NCI-H69 (cell line): ENCODE measurements around the gene KCMF1.

Source experiments
- DNase-seq: peaks from one replicate; lab custom pipeline; 2025; lab: John Stamatoyannopoulos, UW

Gene KCMF1

DNA sequence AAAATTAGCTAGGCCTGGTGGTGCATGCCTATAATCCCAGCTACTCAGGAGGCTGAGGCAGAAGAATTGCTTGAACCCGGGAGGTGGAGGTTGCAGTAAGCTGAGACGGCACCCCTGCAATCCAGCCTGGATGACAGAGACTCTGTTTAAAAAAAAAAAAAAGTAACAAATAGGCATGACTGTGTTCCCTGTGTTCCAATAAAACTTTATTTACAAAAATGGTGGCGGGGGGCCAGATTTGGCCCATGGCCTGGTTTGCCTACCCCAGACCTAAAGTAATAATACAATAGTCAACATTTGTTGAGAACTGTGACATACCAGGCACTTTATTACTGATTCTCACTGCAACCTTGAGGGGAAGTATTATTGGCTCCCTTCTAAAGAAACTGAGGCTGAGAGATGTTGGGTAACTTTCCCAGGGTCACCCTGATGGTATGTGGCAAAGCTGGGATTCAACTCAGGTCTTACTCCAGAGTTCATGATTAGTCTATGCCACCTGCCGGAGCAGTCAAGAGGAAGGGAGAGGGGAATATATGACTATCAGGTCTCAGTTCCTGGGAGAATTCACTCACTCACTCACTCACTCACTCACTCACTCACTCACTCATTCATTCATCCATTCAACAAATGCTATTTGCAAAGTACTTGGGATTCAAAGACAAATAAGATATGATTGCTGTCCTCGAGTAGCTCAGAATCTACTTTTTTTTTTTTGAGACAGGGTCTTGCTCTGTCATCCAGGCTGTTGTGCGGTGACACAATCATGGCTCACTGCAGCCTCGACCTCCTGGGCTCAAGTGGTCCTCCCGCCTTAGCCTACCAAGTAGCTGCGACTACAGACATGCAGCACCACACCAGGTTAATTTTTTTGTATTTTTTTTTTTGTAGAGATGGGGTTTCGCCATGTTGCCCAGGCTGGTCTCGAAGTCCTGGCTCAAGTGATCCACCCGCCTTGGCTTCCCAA is 14.3 kb upstream of the KCMF1 start:
- no peak for DNase-seq

DNA sequence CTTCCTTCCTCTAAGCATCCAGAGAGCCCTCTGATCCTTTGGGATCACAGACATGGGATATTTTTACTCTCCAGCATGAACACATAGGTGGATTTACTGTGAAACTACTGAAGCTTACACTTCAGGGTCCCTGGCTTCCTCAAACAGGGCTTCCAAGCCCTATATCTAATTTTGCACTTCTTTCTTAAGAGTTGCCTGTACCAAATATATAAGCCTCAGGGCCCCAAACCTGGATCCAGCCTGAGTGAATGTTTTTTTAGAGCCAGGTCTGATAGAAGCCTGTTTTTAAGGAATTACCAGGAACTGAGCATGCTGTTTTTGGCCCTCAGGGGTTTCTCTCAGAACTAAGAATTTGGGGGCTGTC is 13.2 kb upstream of the KCMF1 start:
- DNase-seq: no peak

DNA sequence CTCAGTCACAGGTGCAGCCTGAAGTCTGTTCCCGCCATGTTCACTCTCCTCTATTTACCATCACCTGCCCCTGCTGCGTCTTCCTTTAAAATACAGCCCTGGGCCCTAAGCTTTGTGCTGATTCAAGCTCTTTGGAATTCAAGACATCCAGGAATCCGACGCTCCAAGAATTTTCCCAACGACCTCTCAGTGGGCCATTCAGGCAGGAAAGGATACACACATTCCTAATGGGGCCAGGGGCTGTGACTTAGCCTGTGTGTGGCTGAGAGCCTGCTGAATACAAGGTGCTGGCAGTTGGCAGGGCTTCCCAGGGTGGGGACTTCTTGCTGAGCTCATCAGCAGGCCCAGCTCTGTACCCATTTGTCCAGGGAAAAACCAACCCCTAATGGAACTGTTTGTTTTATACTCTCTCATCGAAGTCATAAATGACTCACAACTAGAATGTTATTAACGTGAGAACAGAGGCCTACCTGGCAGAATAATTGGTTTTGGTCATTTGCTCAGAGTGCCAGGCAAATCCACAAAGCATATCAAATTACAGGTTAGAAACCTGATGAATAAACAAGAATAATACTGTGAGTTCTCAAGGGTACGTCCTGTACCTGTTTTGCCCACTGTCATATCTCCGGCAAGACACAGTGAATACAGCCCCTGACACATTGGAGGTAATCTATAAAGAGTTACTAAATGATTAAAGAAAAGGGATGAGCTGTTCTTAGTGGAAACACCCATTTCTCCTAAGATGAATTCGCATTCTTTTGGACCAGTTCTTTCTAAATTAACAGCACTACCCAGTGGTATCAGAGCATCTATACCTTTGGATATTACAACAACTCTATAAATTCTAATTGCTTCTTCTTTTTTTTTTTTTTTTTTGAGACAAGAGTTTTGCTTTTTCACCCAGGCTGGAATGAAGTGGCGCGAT is 12.6 kb upstream of the KCMF1 start:
- DNase-seq: peak; percentile 92

DNA sequence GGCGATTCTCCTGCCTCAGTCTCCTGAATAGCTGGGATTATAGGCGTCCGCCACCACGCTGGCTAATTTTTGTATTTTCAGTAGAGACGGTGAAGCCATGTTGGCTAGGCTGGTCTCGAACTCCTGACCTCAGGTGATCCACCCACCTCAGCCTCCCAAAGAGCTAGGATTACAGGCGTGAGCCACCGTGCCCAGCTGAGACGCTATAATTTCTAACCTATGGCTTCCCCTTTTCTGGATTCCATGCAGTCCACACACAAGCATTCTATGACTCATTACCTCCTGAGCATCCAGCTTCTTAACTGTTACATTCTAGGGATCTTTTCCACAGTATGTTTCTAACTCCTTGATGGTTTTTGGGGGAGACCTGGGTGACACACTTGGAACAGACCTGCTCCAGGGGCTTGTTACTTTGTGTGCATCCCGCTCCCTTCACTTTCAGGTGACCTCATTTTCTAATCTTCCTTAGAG is 11.8 kb upstream of the KCMF1 start:
- peak; percentile 53 for DNase-seq

DNA sequence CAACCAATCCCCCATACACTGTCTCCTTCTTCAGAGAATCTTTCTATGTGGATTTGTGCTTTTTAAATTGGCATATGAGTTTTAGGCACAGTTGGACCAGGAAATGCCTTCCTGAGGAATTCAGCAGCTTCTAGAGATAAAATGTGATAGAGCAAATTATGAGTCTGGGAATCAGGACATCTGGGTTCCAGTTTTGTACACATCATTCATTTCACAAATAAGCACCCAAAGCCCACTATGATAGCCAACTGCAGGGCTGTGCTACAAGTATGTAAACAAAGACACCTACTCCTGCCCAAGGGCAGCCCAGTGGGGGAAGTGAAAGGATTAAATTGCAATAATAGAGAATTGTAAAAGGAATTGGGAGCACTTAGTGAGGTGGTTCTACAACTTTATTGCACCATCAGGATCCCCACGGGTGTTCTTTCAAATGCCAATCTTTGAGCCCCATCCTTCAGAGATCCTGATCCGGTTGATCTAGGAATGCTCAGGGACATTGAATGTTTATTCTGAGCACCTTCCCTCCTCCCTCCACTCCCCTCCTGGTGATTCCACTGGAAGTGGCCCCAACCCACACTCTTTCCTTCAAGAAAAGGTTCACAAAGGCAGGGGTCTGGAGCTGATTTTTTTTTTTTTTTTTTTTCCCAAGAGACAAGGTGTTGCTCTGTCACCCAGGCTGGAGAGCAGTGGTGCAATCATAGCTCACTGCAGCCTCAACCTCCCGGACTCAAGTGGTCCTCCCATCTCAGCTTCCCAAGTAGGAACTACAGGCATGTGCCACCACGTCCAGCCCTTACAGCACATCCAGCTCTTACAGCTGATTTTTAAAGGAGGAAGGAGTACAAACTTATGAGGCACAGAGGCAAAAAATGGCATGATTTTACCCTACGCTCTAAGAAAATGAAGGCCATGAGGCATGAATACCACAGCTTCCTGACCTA is 11.1 kb upstream of the KCMF1 start:
- DNase-seq: peak; percentile 82

DNA sequence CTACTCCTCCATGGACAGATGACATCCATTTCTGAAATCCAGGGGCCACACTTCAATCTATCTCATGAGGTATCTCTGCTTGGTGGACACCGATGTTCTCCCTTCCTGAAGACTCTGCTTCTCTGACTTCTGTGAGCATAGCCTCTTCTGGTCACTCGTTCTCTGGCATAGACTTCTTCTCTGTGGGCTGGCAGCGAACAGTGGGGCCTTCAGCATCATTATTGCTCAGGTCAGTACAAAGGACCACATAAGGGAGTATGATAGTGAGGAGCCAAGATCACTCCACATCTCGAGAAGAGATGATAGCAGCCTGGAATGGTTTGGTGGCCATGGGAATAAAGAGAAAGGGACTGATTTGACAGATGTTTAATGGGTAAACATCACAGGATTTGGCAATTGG is 8.0 kb upstream of the KCMF1 start:
- no peak for DNase-seq

DNA sequence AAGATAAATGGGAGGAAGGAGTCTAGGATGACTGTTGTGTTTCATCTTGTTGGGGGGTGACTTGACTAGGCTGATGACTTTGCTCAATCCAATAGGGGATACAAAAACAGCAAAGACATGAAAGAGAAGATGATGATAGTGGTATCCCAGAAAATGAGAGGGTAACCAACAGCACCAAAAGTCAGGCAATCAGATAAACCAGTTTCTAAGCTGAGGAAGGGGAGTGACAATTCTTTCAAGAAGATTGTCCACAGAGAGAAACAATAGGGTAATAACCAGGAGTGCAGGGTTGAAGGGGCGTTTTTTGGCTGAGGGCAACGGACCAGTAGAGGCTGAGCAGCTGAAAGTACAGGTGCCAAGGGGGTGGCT is 7.7 kb upstream of the KCMF1 start:
- DNase-seq: no peak

DNA sequence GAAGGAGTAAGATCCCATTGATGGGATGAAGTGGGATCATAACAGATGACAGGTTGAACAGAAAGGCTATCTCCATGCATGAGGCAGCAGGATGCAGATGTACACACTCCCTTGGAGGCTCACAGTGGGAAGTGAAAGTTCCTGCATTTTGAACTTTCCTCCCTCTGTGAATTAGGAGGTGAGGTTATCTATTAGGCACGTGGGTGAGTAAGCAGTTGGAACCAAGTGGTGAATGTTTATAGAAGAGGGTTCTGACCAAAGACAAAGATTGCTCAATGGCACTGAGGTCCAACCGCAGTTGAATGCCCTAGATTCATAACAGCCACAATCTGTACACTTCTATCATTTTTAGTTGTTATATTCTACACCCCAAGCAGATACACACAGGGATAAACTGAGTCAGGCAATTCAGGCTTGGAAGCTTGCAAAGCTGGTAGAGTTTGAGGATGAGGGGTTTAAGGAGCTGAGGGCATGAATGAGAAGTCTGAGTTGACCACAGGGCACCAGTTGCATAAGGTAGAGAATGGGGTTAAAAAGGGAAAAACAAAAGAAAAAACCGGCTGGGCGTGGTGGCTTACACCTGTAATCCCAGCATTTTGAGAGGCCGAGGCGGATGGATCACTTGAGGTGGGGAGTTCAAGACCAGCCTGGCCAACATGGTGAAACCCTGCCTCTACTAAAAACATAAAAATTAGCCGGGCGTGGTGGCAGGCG is 7.1 kb upstream of the KCMF1 start:
- no peak for DNase-seq

DNA sequence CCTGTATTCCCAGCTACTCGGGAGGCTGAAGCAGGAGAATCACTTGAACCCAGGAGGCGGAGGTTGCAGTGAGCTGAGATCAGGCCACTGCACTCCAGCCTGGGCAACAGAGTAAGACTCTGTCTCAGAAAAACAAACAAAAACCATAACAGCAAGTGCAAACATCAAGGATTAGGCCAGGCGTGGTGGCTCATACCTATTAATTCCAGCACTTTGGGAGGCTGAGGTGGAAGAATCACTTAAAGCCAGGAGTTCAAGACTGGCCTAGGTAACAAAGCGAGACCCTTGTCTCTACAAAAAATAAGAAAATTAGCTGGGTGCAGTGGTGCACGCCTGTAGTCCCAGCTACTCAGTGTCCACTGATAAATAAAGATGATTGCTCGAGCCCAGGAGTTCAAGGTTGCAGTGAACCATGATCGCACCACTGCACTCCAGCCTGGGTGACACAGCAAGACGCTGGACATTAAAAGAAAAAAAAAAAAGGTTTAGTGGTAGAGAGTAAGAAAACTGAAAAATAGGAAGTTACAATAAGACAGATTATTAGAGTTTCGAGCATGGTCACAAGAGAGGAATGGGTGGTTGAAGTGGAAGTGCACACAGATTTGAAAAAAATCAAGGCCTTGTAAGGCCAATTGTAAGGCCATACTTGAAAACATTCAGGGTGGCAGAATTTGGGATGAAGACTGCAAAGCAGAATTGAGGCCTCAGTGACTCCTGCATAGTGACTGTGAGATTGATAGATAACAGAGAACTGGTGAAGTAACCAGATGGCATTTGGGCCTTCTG is 6.4 kb upstream of the KCMF1 start:
- DNase-seq: no peak

DNA sequence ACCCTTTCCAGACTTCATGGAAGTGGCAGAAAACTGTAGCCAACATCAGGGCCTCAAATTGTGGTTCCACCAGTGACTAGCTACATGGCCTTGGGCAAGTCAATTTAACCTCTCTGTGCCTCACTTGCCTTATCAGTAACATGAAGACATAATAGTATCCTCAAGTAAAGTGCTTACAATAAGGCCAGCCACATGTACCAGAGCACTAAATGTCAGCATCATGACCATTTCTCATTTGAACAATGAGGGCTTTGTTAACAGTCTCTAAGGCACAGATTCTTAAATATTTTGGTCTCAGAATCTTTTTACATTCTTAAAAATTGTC is 5.8 kb upstream of the KCMF1 start:
- no peak for DNase-seq

DNA sequence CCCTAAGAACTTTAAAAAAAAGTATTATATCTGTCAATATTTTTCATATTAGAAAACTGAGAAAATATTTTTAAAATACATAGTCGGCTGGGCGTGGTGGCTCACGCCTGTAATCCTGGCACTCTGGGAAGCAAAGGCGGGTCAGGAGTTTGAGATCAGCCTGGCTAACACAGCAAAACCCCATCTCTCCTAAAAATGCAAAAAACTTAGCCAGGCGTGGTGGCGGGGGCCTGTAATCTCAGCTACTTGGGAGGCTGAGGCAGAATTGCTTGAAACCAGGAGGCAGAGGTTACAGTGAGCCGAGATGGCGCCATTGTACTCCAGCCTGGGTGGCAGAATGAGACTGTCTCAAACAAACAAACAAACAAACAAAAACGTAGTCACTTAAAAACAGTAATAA is 5.1 kb upstream of the KCMF1 start:
- DNase-seq: no peak

DNA sequence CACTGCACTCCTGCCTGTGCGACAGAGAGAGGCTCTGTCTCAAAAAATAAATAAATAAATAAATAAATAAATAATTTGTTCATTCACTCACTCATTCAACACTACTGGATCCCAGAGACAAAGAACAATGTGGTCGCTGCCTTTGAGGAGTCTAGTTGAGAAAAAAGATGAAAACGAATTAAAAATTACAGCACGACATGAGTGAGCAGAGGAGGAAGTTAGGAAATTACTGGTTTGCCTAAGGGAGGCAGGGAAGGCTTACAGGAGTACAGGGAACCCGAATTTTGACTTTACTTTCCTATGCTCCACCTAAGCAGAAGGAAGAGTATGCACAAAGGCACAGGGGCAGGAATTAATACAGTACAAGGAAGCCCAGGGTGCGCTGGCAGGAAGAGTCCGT is 4.2 kb upstream of the KCMF1 start:
- no peak for DNase-seq

DNA sequence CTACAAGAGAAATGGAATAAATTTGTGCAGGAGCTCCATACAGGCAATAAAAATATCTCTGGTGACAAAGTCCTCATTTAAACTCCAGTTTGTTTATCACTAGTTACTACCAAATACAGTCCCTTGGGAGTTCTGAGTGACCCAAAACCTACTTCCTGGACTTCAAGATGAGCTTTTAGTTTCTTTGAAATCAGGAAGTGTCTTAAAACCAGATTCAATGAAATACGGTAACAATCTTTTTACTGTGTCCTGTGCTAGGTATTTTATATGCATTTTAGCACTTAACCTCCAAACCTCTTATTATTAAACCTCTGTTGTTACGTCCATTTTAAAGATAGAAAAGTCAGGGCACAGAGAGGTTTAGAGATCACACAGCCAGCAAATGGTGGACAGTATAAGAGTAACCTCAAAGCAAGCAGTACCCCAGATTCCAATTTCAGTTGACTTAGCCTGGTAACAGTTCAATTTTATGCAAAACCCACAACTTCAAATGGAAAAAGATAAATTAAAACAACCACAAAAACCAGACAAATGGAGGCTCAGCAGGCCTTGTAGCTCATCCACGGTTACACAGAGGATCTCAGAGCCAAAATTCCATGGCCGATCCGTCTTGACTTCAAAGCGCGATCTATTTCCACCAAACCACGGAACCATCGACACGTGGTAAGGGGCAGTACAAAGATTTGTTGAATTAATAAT is 1.3 kb upstream of the KCMF1 start:
- peak; percentile 39 for DNase-seq

DNA sequence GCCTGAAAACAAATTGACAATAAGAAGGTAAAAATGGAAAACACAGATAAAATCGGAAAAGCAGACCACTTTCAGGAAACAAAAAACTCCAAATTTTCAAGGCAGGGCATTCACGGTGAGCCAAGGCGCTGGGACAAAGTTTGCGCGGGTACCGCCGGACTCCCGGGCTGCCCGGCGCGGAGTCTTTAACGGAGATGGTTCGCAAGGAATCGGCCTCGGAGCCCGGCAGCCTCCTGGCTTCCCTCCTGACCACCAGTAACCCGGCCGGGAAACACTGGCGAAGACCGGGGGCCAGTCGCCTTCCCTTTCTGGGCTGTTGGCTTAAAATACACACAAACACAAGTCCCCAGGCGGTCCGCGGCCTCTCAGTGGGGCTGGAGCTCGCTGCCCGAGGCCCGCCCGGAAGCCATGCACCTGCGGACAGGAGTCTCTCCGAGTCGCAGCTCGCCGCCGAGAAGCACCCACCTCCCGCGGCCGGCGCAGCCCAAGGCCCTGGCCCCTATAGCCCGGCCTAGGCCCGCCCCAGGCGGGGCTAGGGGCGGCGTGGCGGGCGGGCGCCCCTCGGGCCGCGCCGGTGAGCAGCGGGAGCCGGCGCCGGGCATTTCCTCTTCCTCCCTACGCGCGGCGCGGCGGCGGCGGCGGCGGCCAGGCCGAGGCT is 622 bp upstream of the KCMF1 start:
- peak; percentile 80 for DNase-seq

DNA sequence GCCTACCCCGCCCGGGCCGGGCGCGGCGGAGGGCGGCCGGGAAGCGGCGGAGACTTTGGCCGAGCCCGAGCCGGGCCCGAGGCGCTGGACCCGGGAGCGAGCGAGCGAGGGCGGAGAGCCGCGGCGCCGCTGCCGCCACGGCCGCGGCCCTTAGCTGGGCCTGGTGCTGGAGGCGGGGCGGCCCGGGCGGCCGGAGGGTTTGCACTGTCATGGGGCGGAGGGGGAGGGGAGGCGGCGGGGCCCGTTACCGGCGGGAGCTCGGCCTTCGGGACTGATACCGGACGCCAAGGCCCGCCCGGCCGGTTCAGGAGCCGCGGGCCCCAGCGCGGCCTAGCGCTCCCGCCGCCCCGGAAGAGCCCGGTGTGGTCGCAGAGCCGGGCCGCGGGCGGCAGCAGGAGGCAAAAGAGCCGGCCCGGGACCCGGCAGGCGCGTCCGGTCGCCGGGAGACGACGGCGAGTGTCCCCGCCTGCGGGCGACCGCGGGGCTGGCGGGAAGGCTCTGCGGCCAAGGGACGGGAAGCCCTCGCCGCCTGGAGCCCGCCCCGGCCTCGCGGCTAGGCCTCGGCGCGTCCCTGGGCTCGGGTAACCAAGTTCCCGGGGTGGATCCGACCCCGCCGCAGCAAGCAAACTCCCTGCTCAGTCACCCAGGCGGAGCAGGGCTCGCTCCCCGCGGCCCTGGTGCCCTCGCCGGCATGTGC is 697 bp downstream of the KCMF1 start:
- peak; percentile 61 for DNase-seq

DNA sequence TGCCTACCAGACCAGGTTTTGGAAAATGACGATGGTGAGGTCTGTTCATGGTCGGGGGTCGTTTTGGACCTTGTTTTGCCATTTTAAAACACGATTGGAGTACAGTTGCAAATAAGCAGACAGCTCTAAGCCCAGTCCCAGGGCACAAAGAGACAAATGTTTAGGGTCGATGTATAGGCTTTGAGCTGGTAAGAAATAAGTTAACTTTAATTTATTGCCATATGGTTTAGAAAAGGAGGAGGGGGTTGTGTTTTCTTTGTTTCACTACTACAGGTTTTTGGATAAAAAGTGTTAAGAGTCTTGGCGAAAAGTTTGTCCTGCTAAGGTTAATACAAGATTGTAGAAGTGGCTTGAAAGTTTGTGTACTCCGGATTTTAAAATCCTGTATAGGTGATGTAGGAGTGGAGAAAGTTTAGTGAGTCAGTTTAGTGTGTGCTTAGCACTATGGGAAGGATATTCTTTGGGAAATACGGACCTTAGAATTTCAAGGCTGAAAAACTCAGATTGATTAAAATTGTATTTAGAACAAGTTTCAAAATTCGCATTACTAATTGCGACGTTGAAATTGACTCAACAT is 1.3 kb downstream of the KCMF1 start:
- no peak for DNase-seq

DNA sequence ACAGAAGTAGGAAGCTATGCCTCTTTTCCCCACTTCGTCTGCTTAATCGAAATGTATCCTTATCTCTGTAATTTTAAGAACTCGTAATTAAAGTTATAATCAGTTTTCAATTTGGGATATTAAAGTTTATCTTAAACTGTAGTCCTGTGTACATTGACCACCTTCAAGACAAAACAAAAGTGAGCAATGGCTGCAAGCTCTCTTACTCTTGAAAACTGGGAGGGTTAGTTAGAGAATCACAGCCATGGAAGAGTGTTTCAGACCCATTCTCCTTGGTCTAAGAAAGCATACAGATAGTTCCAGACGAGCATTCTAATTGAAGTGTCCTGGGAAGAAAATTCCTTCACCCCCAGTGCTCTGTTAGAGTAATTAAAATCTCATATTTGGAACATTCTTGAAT is 2.0 kb downstream of the KCMF1 start:
- peak; percentile 5 for DNase-seq

DNA sequence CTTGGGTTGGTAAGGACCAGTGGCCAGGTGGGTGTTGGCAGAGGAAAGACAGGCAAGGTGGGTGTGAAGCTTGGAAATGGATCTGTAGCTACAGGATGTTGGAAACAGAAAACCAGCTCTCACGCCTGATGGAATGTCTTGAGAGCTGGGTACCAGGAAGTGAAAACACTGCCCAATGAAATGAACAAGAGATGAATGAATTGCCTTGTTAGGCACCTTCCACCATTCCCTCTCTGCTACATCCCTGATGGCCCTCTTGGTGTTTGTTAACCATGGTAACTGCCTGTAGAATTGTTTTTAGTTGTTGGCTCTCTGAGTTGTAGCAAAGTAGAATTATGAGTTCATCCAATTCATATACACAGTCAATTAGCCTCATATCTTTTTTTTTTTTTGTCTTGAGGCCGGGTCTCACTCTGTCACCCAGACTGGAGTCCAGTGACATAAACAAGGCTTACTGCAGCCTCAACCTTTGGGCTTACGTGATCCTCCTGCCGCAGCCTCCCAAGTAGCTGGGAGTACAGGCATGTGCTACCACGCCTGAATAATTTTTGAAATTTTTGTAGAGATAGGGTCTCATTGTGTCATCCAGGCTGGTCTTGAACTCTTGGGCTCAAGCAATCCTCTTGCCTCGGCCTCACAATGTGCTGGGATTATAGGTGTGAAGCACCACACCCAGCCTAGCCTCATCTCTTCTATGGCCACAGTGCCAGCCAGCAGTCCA is 9.5 kb downstream of the KCMF1 start:
- DNase-seq: no peak
